Liver (tissue), 9 donors: Measurements from ENCODE around the gene CES2. TPM values are rescaled to one million over a fixed set of nuclear protein-coding genes. Genes with fewer than 3 reads are reported as not detected.

Experiments
- DNase-seq: peaks from one replicate; pipeline ENCODE4 v3.0.0-alpha.2; 2017; ENCODE audit warnings: low spot score
- H3K27ac ChIP-seq, 2 donors: one replicate each; pipeline ENCODE4 v1.7.0; 2013; ENCODE audit warnings: inconsistent platforms in 2 of 2, low read length in 2 of 2, control low read depth in 1 of 2, low read depth in 1 of 2, mild to moderate bottlenecking in 1 of 2
- H3K27me3 ChIP-seq, 4 donors: one replicate each; pipeline versions ENCODE4 v1.6.1 to v1.7.0; 2013; ENCODE audit warnings: low read length in 3 of 4, inconsistent platforms in 1 of 4, mild to moderate bottlenecking in 1 of 4, moderate library complexity in 1 of 4; ENCODE audit not compliant: control insufficient read depth in 4 of 4, insufficient read depth in 4 of 4
- H3K36me3 ChIP-seq, 4 donors: one replicate each; pipeline versions ENCODE4 v1.6.1 to v1.7.0; 2013; ENCODE audit warnings: low read length in 3 of 4, mild to moderate bottlenecking in 3 of 4, low read depth in 1 of 4, moderate library complexity in 1 of 4; ENCODE audit not compliant: control insufficient read depth in 4 of 4, insufficient read depth in 3 of 4
- H3K4me1 ChIP-seq, 4 donors: one replicate each; pipeline versions ENCODE4 v1.6.1 to v1.7.0; 2013; ENCODE audit warnings: low read length in 3 of 4, mild to moderate bottlenecking in 3 of 4, moderate library complexity in 1 of 4; ENCODE audit not compliant: control insufficient read depth in 4 of 4, insufficient read depth in 4 of 4
- H3K4me3 ChIP-seq, 3 donors: one replicate each; pipeline versions ENCODE4 v1.6.1 to v1.7.0; 2013; ENCODE audit warnings: low read length in 3 of 3, control low read depth in 1 of 3, low read depth in 1 of 3, mild to moderate bottlenecking in 1 of 3
- H3K9ac ChIP-seq, 2 donors: one replicate each; pipeline ENCODE4 v1.7.0; 2013; ENCODE audit warnings: low read length in 2 of 2, mild to moderate bottlenecking in 2 of 2, moderate library complexity in 2 of 2, control low read depth in 1 of 2, low read depth in 1 of 2
- H3K9me3 ChIP-seq, 4 donors: one replicate each; pipeline versions ENCODE4 v1.6.1 to v1.7.0; 2013; ENCODE audit warnings: low read length in 3 of 4; ENCODE audit not compliant: control insufficient read depth in 4 of 4
- CTCF ChIP-seq: fragments of 150-350 bp; IDR thresholded peaks from 2 replicates; pipeline ENCODE4 v1.5.1; 2017; ENCODE audit warnings: improper control_type of control experiment, low read depth, low read length; ENCODE audit not compliant: missing input control
- EGR1 ChIP-seq, 2 donors: IDR thresholded peaks; 2 replicates each; pipeline ENCODE4 v1.6.1; 2016 to 2018; ENCODE audit warnings: antibody characterized with exemption in 2 of 2, low read depth in 2 of 2
- FOXA1 ChIP-seq: IDR thresholded peaks from 2 replicates; pipeline ENCODE4 v1.6.1; 2016; ENCODE audit warnings: antibody characterized with exemption
- FOXA2 ChIP-seq: IDR thresholded peaks from 2 replicates; pipeline ENCODE4 v1.6.1; 2016; ENCODE audit warnings: antibody characterized with exemption
- GABPA ChIP-seq, 2 donors: IDR thresholded peaks in 1 of 2; conservative IDR thresholded peaks in 1 of 2; 2 replicates each; pipeline ENCODE4 v1.6.1; 2016; ENCODE audit warnings: antibody characterized with exemption in 2 of 2, mild to moderate bottlenecking in 1 of 2, moderate library complexity in 1 of 2
- HNF4A ChIP-seq, 2 donors: conservative IDR thresholded peaks; 2 replicates each; pipeline ENCODE4 v1.6.1; 2016; ENCODE audit warnings: antibody characterized with exemption in 2 of 2, mild to moderate bottlenecking in 2 of 2
- MAX ChIP-seq: IDR thresholded peaks from 2 replicates; pipeline ENCODE4 v1.6.1; 2016; ENCODE audit warnings: antibody characterized with exemption
- NR2F2 ChIP-seq: IDR thresholded peaks from 2 replicates; pipeline ENCODE4 v1.6.1; 2016; ENCODE audit warnings: antibody characterized with exemption
- RAD21 ChIP-seq, 2 donors: IDR thresholded peaks; 2 replicates each; pipeline ENCODE4 v1.6.1; 2016; ENCODE audit warnings: antibody characterized with exemption in 2 of 2, mild to moderate bottlenecking in 2 of 2
- REST ChIP-seq: IDR thresholded peaks from 2 replicates; pipeline ENCODE4 v1.6.1; 2016; ENCODE audit warnings: antibody characterized with exemption, mild to moderate bottlenecking
- RXRA ChIP-seq, 2 donors: IDR thresholded peaks; 2 replicates each; pipeline ENCODE4 v1.6.1; 2017 to 2018; ENCODE audit warnings: antibody characterized with exemption in 2 of 2, mild to moderate bottlenecking in 1 of 2
- YY1 ChIP-seq: IDR thresholded peaks from 2 replicates; pipeline ENCODE4 v1.6.1; 2016; ENCODE audit warnings: antibody characterized with exemption, mild to moderate bottlenecking
- ZBTB33 ChIP-seq: IDR thresholded peaks from 2 replicates; pipeline ENCODE4 v1.6.1; 2016; ENCODE audit warnings: antibody characterized with exemption
- WGBS: extraction: QIAGEN DNeasy Blood & Tissue Kit; methylation state at CpG from one replicate; pipeline ENCODE4 v1.1.7; 2013; 5-methylcytosine and 5-hydroxymethylcytosine counted together
- polyA plus RNA-seq, 2 donors: library from polyadenylated mRNA; stranded (reverse) in 1 of 2; unstranded in 1 of 2; fragments of 200-250 nt in 1 of 2; fragments of >200 nt in 1 of 2; fragmentation: Nextera tagmentation in 1 of 2; extraction: Ambion mirVana in 1 of 2; gene quantifications; one replicate each; pipeline versions ENCODE4 v1.2.1 to v1.2.3, GENCODE V29; 2013 to 2015
- total RNA-seq, 2 donors: library from RNA; depleted of rRNA; stranded (reverse); fragments of >200 nt; gene quantifications; one replicate each; pipeline ENCODE4 v1.2.3, GENCODE V29; 2014
- donor health status: healthy.
- donor health status: healthy.
- donor health status: healthy.
- donor health status: healthy.
- donor health status: healthy.

Gene CES2
- total and polyA plus RNA-seq, 4 donors = 21.2 to 200 (median 182) TPM

GRCh38 chr16:66886321-66886720 is 49.0 kb upstream of the CES2 start:
- Histone ChIP-seq H3K4me1 (peaks cover 2 to 19% (median 12%) of the 10 kb centered on the region in 4 donors), H3K27ac (no peak overlapping the region), H3K4me3 (no peak overlapping the region), H3K27me3 (no peaks in the 10 kb centered on the region), H3K9ac (no peak overlapping the region), H3K36me3 (peaks cover 4 to 23% (median 15%) of the 10 kb centered on the region in 4 donors), H3K9me3 (no peaks in the 10 kb centered on the region)
- no peak for TF ChIP-seq YY1
- TF ChIP-seq CTCF = no peak
- no peak for TF ChIP-seq HNF4A (conservative IDR thresholded peaks at IDR 0.05)
- no peak for TF ChIP-seq ZBTB33
- no peak for TF ChIP-seq FOXA2
- no peak for TF ChIP-seq MAX
- no peak for TF ChIP-seq RAD21 (IDR thresholded peaks at IDR 0.05)
- no peak for TF ChIP-seq FOXA1
- no peak for TF ChIP-seq GABPA (IDR thresholded peaks at IDR 0.05 in 1 of 2, conservative IDR thresholded peaks at IDR 0.05 in 1 of 2)
- TF ChIP-seq EGR1 (IDR thresholded peaks at IDR 0.05; ENCODE audit: low read depth in 2 of 2) = no peak
- TF ChIP-seq NR2F2 = no peak
- DNase-seq = no peak
- 84% methylated on average over 2 of the region's 2 CpGs for WGBS

- no peak for DNase-seq
- Histone ChIP-seq H3K9me3 (no peaks in the 10 kb centered on the region), H3K9ac (no peak overlapping the region), H3K36me3 (peaks cover 4 to 23% (median 15%) of the 10 kb centered on the region in 4 donors), H3K27me3 (no peaks in the 10 kb centered on the region), H3K27ac (no peak overlapping the region), H3K4me1 (peaks cover 6 to 17% (median 13%) of the 10 kb centered on the region in 4 donors), H3K4me3 (no peak overlapping the region)
- TF ChIP-seq RXRA (IDR thresholded peaks at IDR 0.05) = no peak
- no peak for TF ChIP-seq ZBTB33
- TF ChIP-seq REST = no peak
- no peak for TF ChIP-seq YY1
- no peak for TF ChIP-seq NR2F2
- WGBS = 88% methylated on average over 3 of the region's 3 CpGs
Observed at GRCh38 chr16:66886914-66887313, 48.4 kb upstream of the CES2 start.
